ENCODE data around the gene VGF.
A peak's percentile ranks its signal among the peaks of the same experiment; 100 is the strongest.
"Not testable (repeated sequence)": the region's sequence is repeated elsewhere in the genome, so short reads cannot be mapped to it uniquely, and the experiment has no call there.

The VGF gene

DNA sequence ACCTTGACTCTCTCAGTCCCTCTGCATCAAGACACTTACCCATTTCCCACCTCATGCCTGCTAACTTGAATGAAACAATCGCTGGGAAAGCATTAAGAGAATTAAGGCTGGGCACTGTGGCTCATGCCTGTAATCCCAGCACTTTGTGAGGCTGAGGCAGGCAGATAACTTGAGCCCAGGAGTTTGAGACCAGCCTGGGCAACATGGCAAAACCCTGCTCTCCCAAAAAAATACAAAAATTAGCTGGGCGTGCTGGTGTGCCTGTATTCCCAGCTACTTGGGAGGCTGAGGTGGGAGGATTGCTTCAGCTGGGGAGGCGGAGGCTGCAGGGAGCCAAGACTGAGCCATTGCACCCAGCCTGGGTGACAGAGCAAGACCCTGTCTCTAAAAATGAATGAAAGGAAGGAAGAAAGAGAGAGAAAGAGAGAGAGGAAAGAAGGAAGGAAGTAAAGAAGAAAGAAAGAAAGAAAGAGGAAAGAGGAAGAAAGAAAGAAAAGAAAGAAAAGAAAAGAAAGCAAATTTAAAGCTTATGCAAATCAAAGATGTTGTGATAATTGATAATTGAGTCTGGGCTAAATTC lies 37.8 kb downstream of the VGF start:
- Histone ChIP-seq H3K9ac (ENCODE audit: low read depth, low read length) (peak overlapping the region; percentile 60), H3K36me3 (ENCODE audit: insufficient read depth, low read length) (peaks cover 21% of the 10 kb centered on the region), H3K9me3 (ENCODE audit: control insufficient read depth, insufficient read depth, low read length) (no peaks in the 10 kb centered on the region), H3K4me1 (ENCODE audit: insufficient read depth, low read length) (peaks cover 18% of the 10 kb centered on the region; the same call in 1 of the 2 replicates)

DNA sequence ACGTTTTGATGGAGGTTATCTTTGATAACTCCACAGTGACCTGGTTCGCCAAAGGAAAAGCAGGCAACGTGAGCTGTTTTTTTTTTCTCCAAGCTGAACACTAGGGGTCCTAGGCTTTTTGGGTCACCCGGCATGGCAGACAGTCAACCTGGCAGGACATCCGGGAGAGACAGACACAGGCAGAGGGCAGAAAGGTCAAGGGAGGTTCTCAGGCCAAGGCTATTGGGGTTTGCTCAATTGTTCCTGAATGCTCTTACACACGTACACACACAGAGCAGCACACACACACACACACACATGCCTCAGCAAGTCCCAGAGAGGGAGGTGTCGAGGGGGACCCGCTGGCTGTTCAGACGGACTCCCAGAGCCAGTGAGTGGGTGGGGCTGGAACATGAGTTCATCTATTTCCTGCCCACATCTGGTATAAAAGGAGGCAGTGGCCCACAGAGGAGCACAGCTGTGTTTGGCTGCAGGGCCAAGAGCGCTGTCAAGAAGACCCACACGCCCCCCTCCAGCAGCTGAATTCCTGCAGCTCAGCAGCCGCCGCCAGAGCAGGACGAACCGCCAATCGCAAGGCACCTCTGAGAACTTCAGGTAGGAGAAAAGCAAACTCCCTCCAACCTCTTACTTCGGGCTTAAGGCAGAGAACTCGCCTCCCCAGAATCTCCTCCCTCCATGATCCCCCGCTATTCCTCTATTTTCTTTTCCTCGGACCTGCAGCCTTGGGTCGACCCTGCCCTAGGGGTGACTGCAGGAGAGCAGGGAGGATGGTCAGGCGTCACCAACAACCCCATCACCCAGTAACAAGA lies 38.5 kb downstream of the VGF start, which contains the start of gene SERPINE1:
Gene SERPINE1 (plus strand): TSS at position 454 of the 809 bp plus-strand sequence. CDS start 1,290 bp downstream, outside the sequence.
- Histone ChIP-seq H3K36me3 (ENCODE audit: insufficient read depth, low read length) (peaks cover 17% of the 10 kb centered on the region), H3K9ac (ENCODE audit: low read depth, low read length) (peak within 1 kb of the TSS; percentile 60), H3K9me3 (ENCODE audit: control insufficient read depth, insufficient read depth, low read length) (no peaks in the 10 kb centered on the region), H3K4me1 (ENCODE audit: insufficient read depth, low read length) (peaks cover 22% of the 10 kb centered on the region; the same call in 1 of the 2 replicates)

DNA sequence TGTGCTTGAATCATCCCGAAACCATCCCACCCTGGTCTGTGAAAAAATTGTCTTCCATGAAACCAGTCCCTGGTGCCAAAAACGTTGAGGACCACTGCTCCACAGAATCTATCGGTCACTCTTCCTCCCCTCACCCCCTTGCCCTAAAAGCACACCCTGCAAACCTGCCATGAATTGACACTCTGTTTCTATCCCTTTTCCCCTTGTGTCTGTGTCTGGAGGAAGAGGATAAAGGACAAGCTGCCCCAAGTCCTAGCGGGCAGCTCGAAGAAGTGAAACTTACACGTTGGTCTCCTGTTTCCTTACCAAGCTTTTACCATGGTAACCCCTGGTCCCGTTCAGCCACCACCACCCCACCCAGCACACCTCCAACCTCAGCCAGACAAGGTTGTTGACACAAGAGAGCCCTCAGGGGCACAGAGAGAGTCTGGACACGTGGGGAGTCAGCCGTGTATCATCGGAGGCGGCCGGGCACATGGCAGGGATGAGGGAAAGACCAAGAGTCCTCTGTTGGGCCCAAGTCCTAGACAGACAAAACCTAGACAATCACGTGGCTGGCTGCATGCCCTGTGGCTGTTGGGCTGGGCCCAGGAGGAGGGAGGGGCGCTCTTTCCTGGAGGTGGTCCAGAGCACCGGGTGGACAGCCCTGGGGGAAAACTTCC lies 39.2 kb downstream of the VGF start:
- H3K36me3 ChIP-seq (ENCODE audit: insufficient read depth, low read length), result peaks cover 16% of the 10 kb centered on the region
- peak overlapping the region; percentile 60; the same call in 1 of the 2 replicates for H3K9ac ChIP-seq (ENCODE audit: low read depth, low read length)
- peaks cover 25% of the 10 kb centered on the region; the same call in 1 of the 2 replicates for H3K4me1 ChIP-seq (ENCODE audit: insufficient read depth, low read length)
- no peaks in the 10 kb centered on the region for H3K9me3 ChIP-seq (ENCODE audit: control insufficient read depth, insufficient read depth, low read length)

DNA sequence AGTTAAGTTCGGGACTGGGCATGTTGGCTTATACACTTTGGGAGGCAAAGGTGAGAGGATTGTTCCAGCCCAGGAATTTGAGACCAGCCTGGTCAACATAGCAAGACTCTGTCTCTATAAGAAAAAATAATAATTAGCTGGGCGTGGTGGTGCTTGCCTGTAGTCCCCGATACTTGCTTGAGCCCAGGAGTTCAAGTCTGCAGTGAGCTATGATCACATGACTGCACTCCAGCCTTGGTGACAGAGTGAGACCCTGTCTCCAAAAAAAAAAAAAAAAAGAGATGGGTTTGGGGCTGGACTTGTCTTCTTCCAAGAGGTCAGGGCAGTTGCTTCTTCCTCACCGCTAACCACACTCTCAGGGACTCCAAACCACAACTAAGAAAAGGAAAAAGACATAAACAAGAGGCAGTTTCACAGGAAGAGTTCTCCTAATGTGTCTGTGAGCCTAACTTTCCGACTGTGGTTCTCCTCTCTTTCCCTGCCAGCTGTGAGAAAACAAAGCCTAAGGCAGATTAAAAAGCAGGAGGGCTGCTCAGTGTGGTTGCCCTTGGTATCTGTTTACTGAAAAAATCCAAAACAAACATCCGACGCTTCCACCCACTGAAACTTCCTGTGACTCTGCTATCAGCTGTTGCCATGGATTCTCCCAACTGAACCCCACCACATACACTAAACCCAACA lies 40.9 kb downstream of the VGF start:
- H3K9ac ChIP-seq (ENCODE audit: low read depth, low read length), result no peak overlapping the region
- H3K36me3 ChIP-seq (ENCODE audit: insufficient read depth, low read length), result 0 out of 2 replicates have a peak, but pooled peaks cover 2% of the 10 kb centered on the region
- no peaks in the 10 kb centered on the region for H3K9me3 ChIP-seq (ENCODE audit: control insufficient read depth, insufficient read depth, low read length)
- H3K4me1 ChIP-seq (ENCODE audit: insufficient read depth, low read length), result peaks cover 32% of the 10 kb centered on the region; the same call in 1 of the 2 replicates

DNA sequence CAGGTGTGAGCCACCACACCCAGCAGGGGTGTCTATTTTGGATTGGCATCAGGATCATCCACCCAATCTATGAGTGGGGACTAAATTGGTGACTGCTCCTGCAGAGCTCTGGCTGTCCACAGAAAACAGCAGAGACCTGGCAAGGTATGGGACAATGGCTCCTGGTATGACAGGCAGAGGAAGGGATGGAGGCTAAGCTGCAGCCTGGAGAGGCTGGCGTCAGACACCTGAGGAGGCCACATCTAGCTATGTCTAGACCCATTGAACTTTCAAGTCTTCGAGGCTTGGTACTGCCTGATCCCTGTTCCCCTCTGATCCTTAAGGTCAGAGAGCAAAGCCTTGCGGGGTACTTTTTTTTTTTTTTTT lies 41.7 kb downstream of the VGF start:
- H3K9ac ChIP-seq (ENCODE audit: low read depth, low read length), result no peak overlapping the region
- 0 out of 2 replicates have a peak, but pooled peaks cover 2% of the 10 kb centered on the region for H3K36me3 ChIP-seq (ENCODE audit: insufficient read depth, low read length)
- no peaks in the 10 kb centered on the region for H3K9me3 ChIP-seq (ENCODE audit: control insufficient read depth, insufficient read depth, low read length)
- H3K4me1 ChIP-seq (ENCODE audit: insufficient read depth, low read length), result peaks cover 31% of the 10 kb centered on the region; the same call in 1 of the 2 replicates

DNA sequence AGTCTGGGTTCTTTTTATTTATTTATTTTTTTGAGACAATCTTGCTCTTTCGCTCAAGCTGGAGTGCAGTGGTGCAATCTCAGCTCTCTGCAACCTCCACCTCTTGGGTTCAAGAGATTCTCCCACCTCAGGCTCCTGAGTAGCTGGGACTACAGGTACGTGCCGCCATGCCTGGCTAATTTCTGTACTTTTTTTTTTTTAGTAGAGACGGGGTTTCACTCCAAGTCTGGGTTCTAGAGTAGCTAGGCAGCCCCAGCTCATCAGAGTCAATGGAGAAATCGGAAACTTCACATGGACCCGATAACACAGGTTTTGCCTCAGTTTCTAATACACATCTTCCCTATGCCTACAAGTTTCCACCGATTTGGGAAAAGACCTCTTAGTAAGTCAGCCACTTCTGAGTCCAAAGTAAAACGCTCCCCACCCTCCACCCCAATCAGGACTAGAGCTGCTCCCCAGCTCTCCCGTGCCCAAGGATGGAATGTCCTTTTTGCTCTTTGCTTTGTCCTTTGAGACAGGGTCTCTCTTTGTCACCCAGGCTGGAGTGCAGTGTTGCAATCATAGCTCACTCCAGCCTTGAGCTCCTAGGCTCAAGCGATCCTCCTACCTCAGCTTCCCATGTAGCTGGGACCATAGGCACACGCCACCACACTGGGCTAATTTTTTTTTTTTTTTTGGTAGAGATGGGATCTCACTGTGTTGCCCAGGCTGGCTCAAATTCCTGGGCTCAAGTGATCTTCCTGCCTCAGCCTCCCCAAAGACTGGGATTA lies 42.3 kb downstream of the VGF start:
- Histone ChIP-seq H3K4me1 (ENCODE audit: insufficient read depth, low read length) (peaks cover 29% of the 10 kb centered on the region; the same call in 1 of the 2 replicates), H3K9ac (ENCODE audit: low read depth, low read length) (peak overlapping the region; percentile 43; the same call in 1 of the 2 replicates), H3K9me3 (ENCODE audit: control insufficient read depth, insufficient read depth, low read length) (no peaks in the 10 kb centered on the region), H3K36me3 (ENCODE audit: insufficient read depth, low read length) (0 out of 2 replicates have a peak, but pooled peaks cover 2% of the 10 kb centered on the region)

DNA sequence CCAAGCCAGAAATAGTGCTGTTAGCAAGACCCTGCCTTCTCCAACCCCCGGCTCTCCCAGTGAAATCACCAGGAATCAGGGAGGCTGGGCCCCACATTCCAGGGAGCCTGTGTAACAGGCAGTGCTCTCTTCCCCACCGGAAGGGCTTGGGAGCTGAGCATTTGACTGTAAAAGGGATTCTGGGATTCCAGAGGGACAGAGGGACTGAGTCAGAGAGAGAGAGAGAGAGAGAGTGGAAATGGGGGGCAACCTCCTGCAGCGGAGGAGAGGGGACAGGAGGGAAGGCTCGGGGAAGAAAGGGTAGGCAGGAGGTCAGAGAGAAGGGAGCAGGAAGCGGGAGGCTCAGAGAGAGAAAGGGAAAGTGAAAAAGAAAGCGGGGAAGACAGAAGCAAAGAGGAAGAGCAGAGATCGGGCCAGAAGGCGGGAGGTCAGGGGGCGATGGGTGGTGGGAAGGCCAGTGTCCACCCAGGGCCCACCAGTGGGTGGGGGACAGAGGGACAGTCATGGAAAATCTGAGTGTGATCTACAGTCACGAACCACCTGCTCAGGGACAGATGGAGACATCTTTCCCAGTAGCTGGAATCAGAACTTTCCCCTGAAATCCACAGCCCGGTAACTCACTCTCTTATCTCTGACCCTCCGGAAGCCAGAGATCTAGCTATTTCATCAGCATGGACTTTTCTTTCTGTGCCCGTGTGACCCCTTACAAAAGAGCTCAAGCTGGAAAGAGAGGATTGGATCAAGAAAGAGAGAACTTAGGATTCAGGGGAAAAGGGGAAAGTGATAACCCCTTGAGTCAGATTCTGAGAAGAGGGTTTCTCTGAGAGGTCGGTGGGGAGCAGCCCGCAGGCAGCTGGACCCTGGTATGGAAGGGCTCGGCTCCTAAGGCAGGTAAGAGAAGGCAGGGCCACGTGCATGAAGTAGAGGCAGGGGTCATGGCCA lies 43.1 kb downstream of the VGF start:
- peaks cover 32% of the 10 kb centered on the region; the same call in 1 of the 2 replicates for H3K4me1 ChIP-seq (ENCODE audit: insufficient read depth, low read length)
- H3K9ac ChIP-seq (ENCODE audit: low read depth, low read length), result peak overlapping the region; percentile 43
- no peaks in the 10 kb centered on the region for H3K36me3 ChIP-seq (ENCODE audit: insufficient read depth, low read length)
- no peaks in the 10 kb centered on the region for H3K9me3 ChIP-seq (ENCODE audit: control insufficient read depth, insufficient read depth, low read length)

DNA sequence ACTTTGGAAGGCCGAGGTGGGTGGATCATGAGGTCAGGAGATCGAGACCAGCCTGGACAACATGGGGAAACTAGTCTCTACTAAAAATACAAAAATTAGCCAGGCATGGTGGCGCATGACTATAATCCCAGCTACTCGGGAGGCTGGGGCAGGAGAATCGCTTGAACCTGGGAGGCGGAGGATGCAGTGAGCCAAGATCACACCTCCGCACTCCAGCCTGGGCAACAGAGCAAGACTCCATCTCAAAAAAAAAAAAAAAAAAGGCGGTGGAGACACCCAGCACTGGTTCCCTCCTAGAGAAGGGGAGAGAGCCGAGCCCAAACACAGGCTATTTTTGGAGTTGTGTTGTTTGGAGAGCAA lies 43.8 kb downstream of the VGF start:
- not testable (repeated sequence) for H3K36me3 ChIP-seq (ENCODE audit: insufficient read depth, low read length); H3K9me3 ChIP-seq (ENCODE audit: control insufficient read depth, insufficient read depth, low read length)
- H3K4me1 ChIP-seq (ENCODE audit: insufficient read depth, low read length), result peaks cover 36% of the 10 kb centered on the region; the same call in 1 of the 2 replicates
- H3K9ac ChIP-seq (ENCODE audit: low read depth, low read length), result peak overlapping the region; percentile 43

DNA sequence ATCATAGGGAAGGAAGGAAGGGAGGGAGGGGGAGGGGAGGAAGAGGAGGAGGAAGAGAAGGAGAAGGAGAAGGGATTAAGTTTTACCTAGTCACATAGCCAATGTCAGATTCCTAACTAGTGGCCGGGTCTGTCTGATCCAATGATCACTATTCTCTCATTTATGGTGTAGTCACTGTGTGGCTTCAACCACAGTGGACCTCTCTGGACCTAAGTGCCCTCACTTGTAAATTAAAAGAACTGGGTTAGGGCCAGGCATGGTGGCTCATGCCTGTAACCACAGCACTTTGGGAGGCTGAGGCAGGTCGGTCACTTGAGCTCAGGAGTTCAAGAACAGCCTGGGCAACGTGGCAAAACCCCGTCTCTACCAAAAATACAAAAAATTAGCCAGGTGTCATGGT lies 45.1 kb downstream of the VGF start:
- Histone ChIP-seq H3K9me3 (ENCODE audit: control insufficient read depth, insufficient read depth, low read length) (no peaks in the 10 kb centered on the region), H3K4me1 (ENCODE audit: insufficient read depth, low read length) (peaks cover 29% of the 10 kb centered on the region; the same call in 1 of the 2 replicates)

DNA sequence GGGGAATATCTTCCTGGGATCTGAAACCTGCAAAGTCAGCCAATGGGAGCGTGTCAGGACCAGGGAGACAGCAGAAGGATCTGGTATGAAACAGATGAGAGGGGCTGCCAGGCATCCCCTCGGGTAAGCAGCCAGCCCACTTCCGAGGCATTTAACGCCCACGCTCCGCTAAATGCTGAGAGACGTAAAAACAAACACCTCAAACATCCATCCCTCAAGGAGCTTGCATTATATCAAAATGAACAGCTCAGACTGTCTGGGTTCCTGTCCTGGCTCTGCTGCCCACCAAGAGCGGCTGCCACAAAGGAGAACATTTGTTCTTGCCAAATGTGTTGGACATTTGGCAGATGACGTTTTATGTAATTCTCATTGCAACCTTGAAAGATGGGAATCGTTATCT lies 45.5 kb downstream of the VGF start:
- Histone ChIP-seq H3K9me3 (ENCODE audit: control insufficient read depth, insufficient read depth, low read length) (no peaks in the 10 kb centered on the region), H3K4me1 (ENCODE audit: insufficient read depth, low read length) (peaks cover 29% of the 10 kb centered on the region; the same call in 1 of the 2 replicates), H3K9ac (ENCODE audit: low read depth, low read length) (no peak overlapping the region), H3K36me3 (ENCODE audit: insufficient read depth, low read length) (no peaks in the 10 kb centered on the region)

More for the DNA sequence above, 45.1 kb downstream of the VGF start:
- H3K36me3 ChIP-seq (ENCODE audit: insufficient read depth, low read length), result no peaks in the 10 kb centered on the region
- no peak overlapping the region for H3K9ac ChIP-seq (ENCODE audit: low read depth, low read length)

DNA sequence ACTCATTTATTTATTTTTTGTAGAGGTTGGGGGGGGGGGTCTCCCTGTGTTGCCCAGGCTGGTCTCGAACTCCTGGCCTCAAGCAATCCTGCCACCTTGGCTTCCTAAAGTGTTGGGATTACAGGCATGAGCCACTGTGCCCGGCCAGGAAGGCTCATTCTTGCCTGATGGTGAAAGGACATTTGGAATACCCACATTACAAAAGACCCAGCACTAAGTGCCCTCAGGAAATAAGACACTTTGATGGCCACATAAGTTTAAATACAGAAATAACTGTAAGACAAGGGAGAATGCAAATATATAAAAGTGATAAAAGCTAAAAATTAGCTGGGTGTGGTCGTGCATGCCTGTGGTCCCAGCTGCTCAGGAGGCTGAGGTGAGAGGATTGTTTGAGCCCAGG lies 46.5 kb downstream of the VGF start:
- no peaks in the 10 kb centered on the region for H3K9me3 ChIP-seq (ENCODE audit: control insufficient read depth, insufficient read depth, low read length)
- no peaks in the 10 kb centered on the region for H3K36me3 ChIP-seq (ENCODE audit: insufficient read depth, low read length)
- H3K4me1 ChIP-seq (ENCODE audit: insufficient read depth, low read length), result peaks cover 29% of the 10 kb centered on the region; the same call in 1 of the 2 replicates
- no peak overlapping the region for H3K9ac ChIP-seq (ENCODE audit: low read depth, low read length)

DNA sequence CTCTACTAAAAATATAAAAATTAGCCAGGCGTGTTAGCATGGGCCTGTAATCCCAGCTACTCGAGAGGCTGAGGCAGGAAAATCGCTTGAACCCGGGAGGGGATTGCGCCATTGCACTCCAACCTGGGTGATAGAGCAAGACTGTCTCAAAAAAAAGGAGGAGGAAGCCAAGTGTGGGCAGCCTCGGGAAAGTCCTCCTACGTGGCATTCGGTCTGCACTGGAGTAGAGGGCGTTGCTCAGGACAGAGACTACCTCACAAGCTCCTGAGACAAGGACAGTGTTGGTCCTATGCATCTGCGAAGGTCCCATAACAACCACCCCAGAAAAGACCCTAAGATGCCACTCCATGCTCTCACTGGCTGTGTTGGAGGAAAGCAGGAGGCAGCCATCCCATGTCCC lies 48.5 kb downstream of the VGF start:
- Histone ChIP-seq H3K4me1 (ENCODE audit: insufficient read depth, low read length) (peaks cover 18% of the 10 kb centered on the region; the same call in 1 of the 2 replicates), H3K9me3 (ENCODE audit: control insufficient read depth, insufficient read depth, low read length) (no peaks in the 10 kb centered on the region), H3K36me3 (ENCODE audit: insufficient read depth, low read length) (no peaks in the 10 kb centered on the region), H3K9ac (ENCODE audit: low read depth, low read length) (no peak overlapping the region)

All from ES-I3 (cell line).